HUES6 (cell line): Measurements from ENCODE around the gene EXT2.

Experiments
- H3K27ac ChIP-seq: 2 replicates; pipeline ENCODE4 v1.7.0; 2013; ENCODE audit warnings: low read depth, mild to moderate bottlenecking, low read length, inconsistent platforms
- H3K27me3 ChIP-seq: 2 replicates; pipeline ENCODE4 v1.6.1; 2013; ENCODE audit warnings: low read length; ENCODE audit not compliant: control insufficient read depth, insufficient read depth
- H3K36me3 ChIP-seq: 2 replicates; pipeline ENCODE4 v1.6.1; 2013; ENCODE audit warnings: low read length; ENCODE audit not compliant: control insufficient read depth, insufficient read depth
- H3K4me1 ChIP-seq: 2 replicates; pipeline ENCODE4 v1.6.1; 2013; ENCODE audit warnings: low read length; ENCODE audit not compliant: control insufficient read depth, insufficient read depth
- H3K4me3 ChIP-seq: 2 replicates; pipeline ENCODE4 v1.5.1; 2013; ENCODE audit warnings: low read depth, low read length
- H3K9ac ChIP-seq: one replicate; pipeline ENCODE4 v1.6.1; 2013; ENCODE audit warnings: mild to moderate bottlenecking, low read length
- H3K9me3 ChIP-seq: 2 replicates; pipeline ENCODE4 v1.6.1; 2013; ENCODE audit warnings: low read depth, low read length; ENCODE audit not compliant: control insufficient read depth, insufficient read depth

EXT2 gene

DNA sequence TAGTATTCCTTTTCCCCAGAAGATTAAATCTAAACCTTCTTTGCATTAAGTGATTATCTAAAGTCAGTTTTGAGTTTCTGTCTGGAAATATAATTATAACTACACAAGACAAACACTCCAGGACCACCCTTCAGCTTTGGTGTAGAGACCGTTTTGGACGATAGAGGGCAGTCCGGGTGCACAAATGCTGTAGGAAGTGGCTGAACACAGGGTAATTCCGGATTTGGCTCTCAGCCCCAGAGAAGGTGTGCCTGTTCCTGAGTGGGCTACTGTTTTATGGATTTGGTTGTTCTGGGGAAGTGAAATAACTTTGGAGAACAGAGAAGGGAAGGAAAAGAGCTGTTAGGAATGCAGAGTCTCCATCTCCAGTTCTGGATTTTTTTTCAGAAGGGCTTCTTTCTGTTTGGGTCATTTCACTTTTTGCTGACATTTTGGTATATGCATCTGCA, 14.8 kb downstream of the EXT2 start:
- Histone ChIP-seq H3K36me3 (peaks cover 22% of the 10 kb centered on the region), H3K9ac (no peak overlapping the region), H3K4me1 (no peaks in the 10 kb centered on the region), H3K9me3 (no peaks in the 10 kb centered on the region), H3K27me3 (no peaks in the 10 kb centered on the region), H3K27ac (no peak overlapping the region), H3K4me3 (no peak overlapping the region)

DNA sequence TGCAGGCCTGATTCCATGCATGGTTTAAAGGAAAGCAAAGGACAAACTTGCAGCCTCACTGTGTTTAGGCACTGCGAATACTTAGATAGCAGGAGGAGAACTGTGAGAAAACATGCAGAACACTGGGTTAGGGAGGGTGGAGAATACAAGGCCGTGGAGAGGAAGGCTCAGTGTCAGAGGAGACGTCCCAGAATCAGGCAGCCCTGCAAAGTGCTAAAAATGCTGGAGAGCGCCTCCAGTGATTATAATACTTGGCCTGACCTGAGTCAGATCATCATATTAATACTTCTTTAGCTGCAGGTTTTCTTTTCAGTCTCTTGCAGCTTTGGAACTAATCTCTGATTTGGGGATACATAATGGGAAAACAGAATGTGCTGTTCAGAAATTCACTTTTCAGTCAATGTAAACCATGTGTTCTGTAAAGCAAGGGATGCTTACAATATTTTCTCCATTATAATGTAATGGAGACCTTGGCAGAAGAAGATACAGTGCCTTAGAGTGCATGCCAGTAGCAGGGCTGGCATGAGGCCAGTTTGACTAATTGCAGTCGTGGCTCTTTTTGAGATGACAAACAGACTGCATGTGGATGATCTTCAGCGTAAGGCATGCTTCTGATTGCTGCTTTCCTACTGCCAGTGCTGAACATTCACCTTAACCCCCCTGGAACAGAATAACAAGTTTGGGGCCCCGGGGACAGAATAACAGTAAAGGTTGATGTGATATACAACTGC, 16.8 kb downstream of the EXT2 start:
- Histone ChIP-seq H3K9ac (no peak overlapping the region), H3K4me3 (no peak overlapping the region), H3K4me1 (no peaks in the 10 kb centered on the region), H3K36me3 (peaks cover 31% of the 10 kb centered on the region), H3K9me3 (no peaks in the 10 kb centered on the region), H3K27me3 (no peaks in the 10 kb centered on the region), H3K27ac (no peak overlapping the region)

DNA sequence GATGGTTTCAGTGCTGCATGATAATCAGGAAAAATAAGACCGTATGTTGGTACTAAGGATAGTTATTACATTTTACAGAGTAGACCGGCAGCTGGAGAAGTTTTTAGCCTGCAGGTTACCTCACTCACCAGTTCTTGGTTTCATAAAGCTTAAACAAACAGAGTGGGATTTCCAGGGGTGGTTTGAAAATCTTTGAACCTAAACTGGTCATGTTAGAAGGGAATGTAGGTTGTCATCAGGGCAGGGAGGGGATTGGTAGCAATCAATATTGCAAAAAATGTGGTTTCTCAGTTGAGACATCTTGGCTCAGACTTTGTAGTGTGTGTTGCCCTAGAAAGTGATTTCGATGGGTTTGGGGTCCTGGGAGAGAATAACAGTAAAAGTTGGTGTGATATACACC, 17.5 kb downstream of the EXT2 start:
- H3K9me3 ChIP-seq: no peaks in the 10 kb centered on the region
- H3K4me3 ChIP-seq: no peak overlapping the region
- H3K4me1 ChIP-seq: no peaks in the 10 kb centered on the region
- H3K36me3 ChIP-seq: peaks cover 29% of the 10 kb centered on the region
- no peak overlapping the region for H3K27ac ChIP-seq
- H3K9ac ChIP-seq: no peak overlapping the region
- no peaks in the 10 kb centered on the region for H3K27me3 ChIP-seq

DNA sequence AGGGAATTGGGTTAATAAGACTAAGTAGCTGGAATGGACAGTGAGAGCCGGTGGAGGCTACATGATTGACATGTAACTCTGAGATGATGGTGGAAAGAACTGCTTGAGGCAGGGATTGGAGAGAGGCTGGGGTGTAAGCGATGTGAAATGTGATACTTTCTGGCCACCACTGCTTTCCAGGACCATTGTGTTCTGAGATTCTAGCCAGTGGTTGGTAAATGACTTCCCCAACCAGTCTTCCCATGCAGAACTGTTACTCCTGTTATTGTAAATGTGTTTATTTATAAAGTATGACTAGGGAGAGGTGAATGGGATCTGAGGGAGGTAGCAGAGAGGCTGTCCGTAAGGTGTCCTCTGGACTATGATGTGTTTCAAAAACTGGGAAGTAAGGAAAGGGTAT, 18.1 kb downstream of the EXT2 start:
- H3K9ac ChIP-seq: no peak overlapping the region
- H3K27ac ChIP-seq: no peak overlapping the region
- H3K36me3 ChIP-seq: peaks cover 25% of the 10 kb centered on the region
- H3K27me3 ChIP-seq: no peaks in the 10 kb centered on the region
- H3K4me3 ChIP-seq: no peak overlapping the region
- no peaks in the 10 kb centered on the region for H3K4me1 ChIP-seq
- H3K9me3 ChIP-seq: no peaks in the 10 kb centered on the region

DNA sequence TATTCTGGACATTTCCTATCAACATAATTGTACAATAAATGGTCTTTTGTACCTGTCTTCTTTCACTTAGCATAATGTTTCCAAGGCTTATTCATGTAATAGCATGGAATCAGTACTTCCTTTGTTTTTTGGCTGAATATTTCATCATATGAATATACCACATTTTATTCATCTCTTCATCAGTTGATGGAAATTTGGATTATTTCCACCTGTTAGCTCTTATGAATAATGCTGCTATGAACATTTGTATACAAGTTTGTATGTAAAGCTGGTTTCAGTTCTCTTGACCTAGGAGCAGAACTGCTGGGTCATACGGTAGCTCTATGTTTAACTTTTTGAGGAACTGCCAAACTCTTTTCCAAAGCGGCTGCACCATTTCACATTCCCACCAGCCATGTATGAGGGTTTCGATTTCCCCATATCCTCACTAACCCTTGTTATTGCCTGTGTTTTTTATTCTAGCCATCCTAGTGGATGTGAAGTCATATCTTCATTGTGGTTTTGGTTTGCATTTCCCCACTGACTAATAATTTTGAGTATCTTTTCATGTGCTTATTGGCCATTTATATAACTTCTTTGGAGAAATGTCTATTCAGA, 20.9 kb downstream of the EXT2 start:
- no peaks in the 10 kb centered on the region for H3K4me1 ChIP-seq
- H3K36me3 ChIP-seq: peaks cover 36% of the 10 kb centered on the region
- no peak overlapping the region for H3K9ac ChIP-seq
- H3K4me3 ChIP-seq: no peak overlapping the region
- H3K27me3 ChIP-seq: no peaks in the 10 kb centered on the region
- no peak overlapping the region for H3K27ac ChIP-seq
- no peaks in the 10 kb centered on the region for H3K9me3 ChIP-seq

DNA sequence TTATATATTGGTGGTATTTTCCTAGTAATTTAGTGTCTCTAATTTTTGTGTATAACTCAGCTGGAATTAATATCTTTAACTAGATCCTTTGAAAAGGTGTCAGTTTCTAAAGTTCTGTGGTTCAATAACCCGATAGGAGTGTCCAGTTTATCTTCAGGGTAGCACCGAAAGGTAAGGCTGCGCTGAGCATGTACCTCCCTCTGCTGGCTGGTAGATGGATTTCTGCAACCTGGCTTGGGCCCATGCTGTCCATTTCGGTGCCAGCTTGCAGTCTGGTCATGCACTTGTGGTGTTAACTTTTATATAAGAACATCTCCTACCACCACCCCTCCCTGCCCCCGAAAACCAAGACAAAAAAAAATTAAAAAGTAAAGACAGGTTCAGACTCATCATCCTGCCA, 24.7 kb downstream of the EXT2 start:
- Histone ChIP-seq H3K27ac (no peak overlapping the region), H3K9ac (no peak overlapping the region), H3K27me3 (no peaks in the 10 kb centered on the region), H3K9me3 (no peaks in the 10 kb centered on the region), H3K4me1 (no peaks in the 10 kb centered on the region), H3K36me3 (peaks cover 37% of the 10 kb centered on the region), H3K4me3 (no peak overlapping the region)

DNA sequence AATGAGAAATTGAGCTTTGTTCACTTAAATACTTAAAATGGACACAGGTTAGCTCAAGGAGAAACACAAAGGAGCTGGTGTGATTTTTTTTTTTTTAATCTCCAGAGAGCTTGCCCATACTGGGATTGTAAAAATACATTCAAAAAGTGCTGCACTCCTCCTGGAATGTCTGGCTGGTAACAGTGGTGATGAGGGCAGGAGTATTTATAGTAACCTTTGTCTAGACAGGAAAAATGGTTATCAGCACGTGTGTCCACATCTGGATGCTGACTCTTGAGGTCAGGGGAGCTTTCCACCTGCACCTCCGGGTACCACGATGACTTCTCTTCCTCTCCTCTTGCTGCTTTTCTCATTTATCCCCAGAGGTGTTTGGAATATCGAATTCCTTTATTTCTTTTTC, 30.1 kb downstream of the EXT2 start:
- Histone ChIP-seq H3K9me3 (no peaks in the 10 kb centered on the region), H3K9ac (no peak overlapping the region), H3K27ac (no peak overlapping the region), H3K4me1 (no peaks in the 10 kb centered on the region), H3K4me3 (no peak overlapping the region), H3K36me3 (peaks cover 62% of the 10 kb centered on the region), H3K27me3 (no peaks in the 10 kb centered on the region)

DNA sequence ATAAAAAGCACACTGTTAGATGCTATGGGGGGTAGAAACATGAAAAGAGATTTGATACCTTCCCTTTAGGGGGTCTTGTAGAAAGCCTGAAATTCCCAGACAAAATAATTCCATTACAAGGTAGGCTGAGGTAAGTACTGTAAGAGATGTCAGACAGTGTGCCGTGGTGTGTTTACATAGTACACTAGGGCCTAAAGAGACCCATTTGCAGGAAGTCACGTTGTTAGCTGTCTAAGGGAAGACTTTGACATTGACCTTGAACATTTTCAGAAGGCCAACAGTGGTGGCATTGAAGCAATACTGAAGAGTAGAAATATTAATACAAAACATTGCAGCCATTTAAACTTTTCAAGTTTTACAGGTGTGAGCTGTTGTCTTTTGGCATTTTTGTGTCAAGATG, 30.8 kb downstream of the EXT2 start:
- Histone ChIP-seq H3K4me1 (no peaks in the 10 kb centered on the region), H3K9ac (no peak overlapping the region), H3K27ac (no peak overlapping the region), H3K9me3 (no peaks in the 10 kb centered on the region), H3K27me3 (no peaks in the 10 kb centered on the region), H3K4me3 (no peak overlapping the region), H3K36me3 (peaks cover 62% of the 10 kb centered on the region)

DNA sequence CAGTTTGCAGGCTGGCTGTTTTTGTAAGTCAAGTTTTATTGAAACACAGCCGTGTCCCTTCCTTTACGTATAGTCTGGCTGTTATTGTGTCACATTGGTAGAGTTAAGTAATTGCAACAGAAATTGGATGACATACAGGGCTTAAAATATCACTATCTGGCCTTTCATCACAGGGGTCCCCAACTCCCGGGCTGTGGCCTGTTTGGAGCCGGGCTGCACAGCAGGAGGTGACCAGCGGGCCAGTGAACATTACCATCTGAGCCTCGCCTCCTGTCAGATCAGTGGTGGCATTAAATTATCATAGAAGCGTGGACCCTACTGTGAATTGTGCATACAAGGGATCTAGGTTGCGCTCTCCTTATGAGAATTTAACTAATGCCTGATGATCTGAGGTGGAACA, 31.7 kb downstream of the EXT2 start:
- Histone ChIP-seq H3K9ac (no peak overlapping the region), H3K4me1 (no peaks in the 10 kb centered on the region), H3K36me3 (peaks cover 61% of the 10 kb centered on the region), H3K27ac (no peak overlapping the region), H3K9me3 (no peaks in the 10 kb centered on the region), H3K4me3 (no peak overlapping the region), H3K27me3 (no peaks in the 10 kb centered on the region)

DNA sequence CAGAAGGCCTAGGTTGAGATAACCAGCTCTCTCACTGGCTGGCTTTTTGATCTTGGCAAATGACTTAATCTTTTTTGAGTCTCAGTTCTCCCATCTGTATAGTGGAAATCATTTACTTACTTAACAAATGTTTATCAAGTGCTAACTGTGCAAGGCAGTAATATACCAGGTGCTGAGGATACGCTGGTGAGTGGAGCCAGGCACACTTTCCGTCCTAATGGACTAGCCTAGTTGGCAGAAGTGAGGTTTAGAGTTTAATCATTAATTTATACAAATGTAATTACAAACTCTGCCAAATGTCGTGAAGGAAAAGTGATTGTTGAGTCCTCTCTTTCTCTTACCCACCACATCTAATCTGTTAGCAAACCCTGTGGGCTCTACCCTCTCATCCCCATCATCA, 33.3 kb downstream of the EXT2 start:
- H3K9me3 ChIP-seq: no peaks in the 10 kb centered on the region
- H3K4me1 ChIP-seq: no peaks in the 10 kb centered on the region; the same call in 1 of the 2 replicates
- no peak overlapping the region for H3K4me3 ChIP-seq
- peaks cover 63% of the 10 kb centered on the region for H3K36me3 ChIP-seq
- no peak overlapping the region for H3K9ac ChIP-seq
- no peaks in the 10 kb centered on the region for H3K27me3 ChIP-seq
- no peak overlapping the region for H3K27ac ChIP-seq

DNA sequence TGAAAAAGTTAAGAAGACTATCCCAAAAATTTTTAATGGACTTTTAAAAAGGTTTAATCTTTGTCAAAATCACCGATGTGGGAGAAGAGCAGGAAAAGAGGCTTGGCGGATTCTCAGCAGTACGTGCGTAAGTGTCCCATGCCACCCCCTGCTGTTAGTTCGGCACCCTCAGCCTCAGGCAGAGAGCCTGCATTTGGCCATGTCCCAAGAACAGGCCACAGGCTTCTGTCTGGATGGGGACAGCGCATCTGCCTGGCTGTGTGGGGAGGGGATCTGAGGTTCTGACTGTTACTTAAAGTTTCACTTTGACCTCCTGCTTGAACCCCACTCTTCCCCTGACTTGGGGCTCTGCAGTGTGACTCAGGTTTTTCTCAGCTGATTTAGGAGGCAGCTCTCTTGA, 35.3 kb downstream of the EXT2 start:
- no peaks in the 10 kb centered on the region for H3K9me3 ChIP-seq
- no peak overlapping the region for H3K4me3 ChIP-seq
- peaks cover 49% of the 10 kb centered on the region for H3K36me3 ChIP-seq
- no peak overlapping the region for H3K27ac ChIP-seq
- peaks cover 5% of the 10 kb centered on the region; the same call in 1 of the 2 replicates for H3K4me1 ChIP-seq
- H3K9ac ChIP-seq: no peak overlapping the region
- H3K27me3 ChIP-seq: no peaks in the 10 kb centered on the region
